MV-4-11 (cell line): ENCODE results near the gene ACTR3C.

Experiments used
- DNase-seq: peaks from one replicate; lab custom pipeline; 2025; lab: John Stamatoyannopoulos, UW

Gene ACTR3C

DNA sequence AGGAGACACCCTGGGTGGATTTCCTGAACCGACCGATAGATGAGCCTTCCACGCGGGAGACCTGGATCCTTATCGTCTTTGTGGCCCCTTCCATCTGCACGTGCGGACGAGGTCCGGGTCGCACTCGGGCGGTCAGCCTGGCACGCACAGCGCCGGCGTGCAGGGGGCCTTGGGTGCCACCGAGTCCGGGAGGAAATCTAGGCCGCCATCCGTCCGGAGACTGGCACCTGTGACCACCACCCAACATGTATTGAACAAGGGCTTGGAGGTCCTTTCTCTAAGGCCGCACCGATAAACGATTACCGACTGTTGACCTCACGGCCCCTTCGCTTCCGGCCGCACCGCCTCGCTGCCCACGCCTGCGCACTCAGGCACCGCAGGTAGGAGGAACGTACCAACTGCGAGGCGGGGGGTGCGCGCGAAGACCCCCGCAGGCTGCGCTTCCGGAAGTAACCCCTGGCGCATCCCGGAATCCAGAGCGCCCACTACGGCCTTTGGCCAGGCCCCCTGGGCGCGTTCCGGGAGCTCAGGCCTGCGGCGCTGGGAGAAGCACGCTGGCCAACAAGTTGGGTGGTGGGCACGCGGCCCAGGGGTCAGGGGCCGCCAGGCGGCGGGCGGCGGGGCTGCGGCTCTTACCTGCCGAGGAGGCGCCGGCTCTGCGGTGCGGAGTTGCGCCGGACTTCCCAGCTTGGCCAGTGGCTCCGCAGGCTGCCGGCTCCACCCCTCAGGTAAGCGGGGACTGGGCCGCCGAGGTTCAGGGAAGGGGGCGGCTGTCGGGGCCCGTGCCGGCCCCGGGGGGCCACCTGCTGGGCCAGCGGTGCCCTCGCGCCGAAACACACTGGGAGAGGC is at the start of gene ACTR3C, which contains the start of gene LRRC61:
Gene ACTR3C (minus strand): TSS at position 713 of the 849 bp plus-strand sequence. CDS start 28,249 bp downstream, outside the sequence.
Gene LRRC61 (plus strand): TSS at position 523 of the 849 bp plus-strand sequence. CDS start 13,507 bp downstream, outside the sequence.
- DNase-seq: no peak

DNA sequence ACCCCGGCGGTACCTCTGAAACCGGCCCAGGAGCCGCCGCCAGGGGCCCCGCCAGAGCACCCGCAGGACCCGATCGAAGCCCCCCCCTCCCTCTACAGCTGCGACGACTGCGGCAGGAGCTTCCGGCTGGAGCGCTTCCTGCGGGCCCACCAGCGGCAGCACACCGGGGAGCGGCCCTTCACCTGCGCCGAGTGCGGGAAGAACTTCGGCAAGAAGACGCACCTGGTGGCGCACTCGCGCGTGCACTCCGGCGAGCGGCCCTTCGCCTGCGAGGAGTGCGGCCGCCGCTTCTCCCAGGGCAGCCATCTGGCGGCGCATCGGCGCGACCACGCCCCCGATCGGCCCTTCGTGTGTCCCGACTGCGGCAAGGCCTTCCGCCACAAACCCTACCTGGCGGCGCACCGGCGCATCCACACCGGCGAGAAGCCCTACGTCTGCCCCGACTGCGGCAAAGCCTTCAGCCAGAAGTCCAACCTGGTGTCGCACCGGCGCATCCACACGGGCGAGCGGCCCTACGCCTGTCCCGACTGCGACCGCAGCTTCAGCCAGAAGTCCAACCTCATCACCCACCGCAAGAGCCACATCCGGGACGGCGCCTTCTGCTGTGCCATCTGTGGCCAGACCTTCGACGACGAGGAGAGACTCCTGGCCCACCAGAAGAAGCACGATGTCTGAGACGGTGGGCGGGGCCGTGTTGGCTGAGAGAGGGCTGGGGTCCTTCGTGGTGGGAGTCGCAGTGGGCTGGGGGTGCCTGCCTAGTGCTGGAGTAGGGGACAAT is 49.1 kb upstream of the ACTR3C start:
- no peak for DNase-seq

GRCh38 chr7:150371996-150372270 is 48.6 kb upstream of the ACTR3C start:
- DNase-seq: no peak

- DNase-seq: no peak
These were observed 48.0 kb upstream of the ACTR3C start for GRCh38 chr7:150371131-150371995.

DNA sequence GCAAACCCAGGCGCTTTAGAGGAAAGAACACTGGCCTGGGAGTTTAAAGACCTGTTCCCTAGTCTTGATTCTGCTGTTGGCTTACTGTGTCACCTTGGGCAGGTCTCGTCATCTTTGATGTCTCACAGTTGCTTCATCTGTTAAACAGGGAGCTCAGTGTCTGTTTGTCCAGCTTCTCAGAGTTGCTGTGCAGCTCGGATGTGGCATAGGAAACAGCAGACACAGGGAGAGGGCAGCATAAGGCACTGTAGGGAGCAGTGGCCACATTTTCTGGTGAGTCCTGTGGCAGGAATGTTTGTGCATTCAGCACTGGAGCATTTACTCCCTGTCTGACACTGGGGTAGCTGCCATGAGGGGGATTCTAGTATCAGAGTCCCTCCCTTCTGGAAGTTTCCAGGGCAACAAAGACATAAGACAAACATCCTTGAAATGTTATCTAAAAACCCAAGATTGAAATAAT is 47.3 kb upstream of the ACTR3C start:
- no peak for DNase-seq

GRCh38 chr7:150369748-150370501 is 46.6 kb upstream of the ACTR3C start:
- DNase-seq: no peak

DNA sequence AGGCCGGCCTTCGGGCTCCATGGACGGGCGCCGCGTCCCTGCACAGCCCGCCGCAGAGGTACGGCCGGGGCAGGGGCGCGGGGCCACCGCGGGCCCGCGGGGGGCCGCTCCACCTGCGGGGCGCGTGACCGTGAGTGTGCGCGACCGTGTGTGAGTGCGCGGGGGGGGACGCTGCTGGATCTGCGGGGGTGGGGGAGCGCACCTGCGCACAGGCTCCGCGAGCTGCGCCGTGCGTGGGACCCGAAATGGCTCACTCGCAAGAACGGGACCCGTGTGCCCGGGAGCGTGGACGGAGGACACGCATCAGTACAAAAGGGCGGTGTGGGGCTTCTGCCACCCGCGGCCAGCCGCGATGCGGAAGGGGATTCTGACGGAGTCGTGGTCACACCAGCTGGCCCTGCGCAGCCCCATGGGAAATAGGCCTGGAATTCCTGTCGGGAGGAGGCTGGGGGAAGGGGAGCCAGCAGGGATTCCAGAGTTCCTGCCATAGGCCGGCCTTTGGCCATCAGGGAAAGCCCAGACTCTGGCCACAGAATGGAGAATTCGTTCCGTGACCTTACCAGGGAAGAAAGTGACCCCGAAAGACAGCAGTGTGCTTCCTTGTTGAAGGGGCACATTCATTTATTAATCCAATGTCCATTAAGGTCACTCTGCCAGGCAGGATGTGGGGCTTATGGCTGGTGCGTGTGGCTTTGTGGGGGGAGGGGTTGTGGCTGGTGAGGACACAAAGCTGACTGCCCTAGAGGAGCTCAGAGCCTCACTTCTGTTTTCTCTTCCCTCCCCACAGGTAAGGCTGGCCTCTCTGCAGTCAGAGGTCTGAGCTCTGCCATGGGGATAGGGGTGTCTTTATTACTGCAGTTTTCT is 45.8 kb upstream of the ACTR3C start:
- peak; percentile 68 for DNase-seq

DNA sequence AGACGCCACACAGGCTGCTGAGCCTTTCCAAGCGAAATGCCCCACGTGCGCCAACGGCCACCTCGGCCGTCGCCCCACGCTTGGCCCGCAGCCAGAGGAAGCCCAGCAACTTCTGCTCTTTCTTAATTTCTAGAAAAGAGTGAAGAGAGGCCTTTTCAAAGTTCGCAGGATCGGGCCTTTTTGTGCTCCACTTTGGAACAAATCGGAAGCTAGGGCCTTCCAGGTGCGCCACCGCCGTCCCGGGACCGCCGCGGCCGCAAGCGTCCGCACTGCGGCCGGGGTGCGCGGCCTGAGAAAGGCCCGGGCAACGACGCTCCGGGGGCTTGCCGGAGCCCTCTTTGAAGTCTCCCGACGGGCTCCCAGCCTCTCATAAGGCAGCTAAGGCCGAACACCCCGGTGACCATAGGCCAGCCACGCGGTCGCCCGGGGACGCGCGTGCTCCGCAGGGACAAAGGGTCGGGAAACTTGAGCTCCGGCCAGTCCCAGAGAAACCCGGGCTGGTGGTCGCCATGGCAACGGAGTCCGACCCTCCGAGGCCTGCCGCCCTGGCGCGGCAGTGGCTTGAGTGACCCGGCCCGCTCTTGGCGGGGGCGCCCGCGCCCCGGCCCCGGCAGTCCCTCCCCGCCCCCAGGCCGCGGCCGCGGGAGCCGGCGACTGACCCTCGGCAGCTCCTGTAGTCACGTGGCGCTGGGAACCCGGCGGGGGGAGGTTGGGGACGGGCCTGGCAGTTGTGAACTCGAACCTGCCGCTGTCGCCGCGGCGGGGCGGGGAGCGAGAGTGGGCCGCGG is 44.9 kb upstream of the ACTR3C start, which contains the start of gene REPIN1:
Gene REPIN1 (plus strand): TSS at position 727 of the 788 bp plus-strand sequence. CDS start 890 bp downstream, outside the sequence.
- peak; percentile 80 for DNase-seq

- no peak for DNase-seq
These were observed 44.3 kb upstream of the ACTR3C start for GRCh38 chr7:150367677-150368095.

- DNase-seq: peak; percentile 89
These were observed 42.5 kb upstream of the ACTR3C start for GRCh38 chr7:150365673-150366398.

DNA sequence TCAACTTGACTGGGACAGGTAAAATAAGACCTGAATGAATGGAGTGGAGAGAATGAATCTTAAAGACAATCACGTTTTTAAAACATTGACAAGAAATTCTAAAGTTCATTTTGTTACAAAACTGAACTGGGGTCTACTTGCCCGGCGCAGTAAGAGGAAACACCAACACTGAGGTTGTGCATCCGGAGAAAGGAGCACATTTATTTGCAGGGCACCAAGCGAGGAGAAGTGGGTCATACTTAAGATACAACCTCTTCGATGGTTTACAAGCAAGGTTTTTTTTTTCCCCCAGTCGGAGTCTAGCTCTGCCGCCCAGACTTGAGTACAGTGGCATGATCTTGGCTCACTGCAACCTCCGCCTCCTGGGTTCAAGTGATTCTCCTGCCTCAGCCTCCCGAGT is 41.8 kb upstream of the ACTR3C start:
- DNase-seq: no peak

GRCh38 chr7:150363872-150364271 is 40.5 kb upstream of the ACTR3C start:
- DNase-seq: peak; percentile 93

GRCh38 chr7:150363370-150363769 is 40.0 kb upstream of the ACTR3C start:
- DNase-seq: no peak

GRCh38 chr7:150361807-150362621 is 38.7 kb upstream of the ACTR3C start:
- DNase-seq: no peak

DNA sequence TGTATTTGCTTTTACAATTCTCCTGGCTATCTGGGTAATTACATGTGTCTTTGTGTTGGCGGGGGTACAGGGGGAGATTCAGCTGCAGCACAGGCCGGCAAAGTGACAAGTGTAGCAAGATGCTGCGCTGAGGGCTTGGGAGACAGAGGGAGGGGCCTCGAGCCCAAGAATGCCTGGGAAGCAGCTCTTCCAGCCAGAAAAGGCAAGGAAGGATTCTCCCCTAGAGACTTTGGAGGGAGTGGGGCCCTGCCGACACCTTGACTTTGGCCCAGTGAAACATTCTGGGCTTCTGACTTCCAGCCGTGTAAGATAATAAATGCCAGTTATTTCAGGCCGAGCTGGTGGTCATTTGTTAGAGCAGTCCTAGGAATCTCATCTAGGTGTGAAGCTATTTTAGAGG is 38.1 kb upstream of the ACTR3C start:
- DNase-seq: no peak

- no peak for DNase-seq
These were observed 37.2 kb upstream of the ACTR3C start for GRCh38 chr7:150360363-150361058.
